Measurements from ENCODE around the gene NEIL3. TPM values are rescaled to one million over a fixed set of nuclear protein-coding genes. Genes with fewer than 3 reads are reported as not detected.

The NEIL3 gene
- total and polyA plus RNA-seq, 2 of the 8 experiments (the other 6 are each of a cell fraction or from before 2014, with no cell fraction given), result 5.5 to 11.0 TPM

DNA sequence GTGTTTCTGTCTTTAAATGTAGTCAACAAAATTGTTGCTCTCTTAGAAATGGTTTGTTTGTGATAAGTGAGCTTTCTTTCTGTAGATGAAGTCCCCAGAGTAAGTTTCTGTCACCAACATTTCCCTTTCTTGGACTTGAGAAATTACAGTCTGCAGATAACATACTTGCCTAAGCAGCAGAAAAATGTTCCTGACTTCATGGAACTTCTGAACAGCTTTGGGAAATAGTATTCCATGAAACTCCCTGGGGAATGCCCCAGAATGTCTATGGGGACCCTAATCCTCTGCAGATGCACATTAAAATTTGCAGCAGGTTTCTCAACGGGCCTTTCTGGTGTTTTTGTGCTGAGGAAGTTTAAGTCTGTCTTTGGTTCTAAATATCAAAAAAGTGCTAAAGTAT is 38.6 kb upstream of the NEIL3 start:
- H3K18ac ChIP-seq (ENCODE audit: extremely low read depth, low read length), result no peak overlapping the region
- WGBS, 2 experiments (ENCODE audit: extremely low coverage in 1 of 2, insufficient coverage in 1 of 2, insufficient read length in 1 of 2, insufficient replicate concordance in 2 of 2, low coverage in 1 of 2, low lambda C conversion rate in 2 of 2, missing lambda C conversion rate in 1 of 2), result 83% methylated on average over 1 of the region's 1 CpG; no CpG with 5 or more reads in 1 of the 2 experiments
- FAIRE-seq, result no peak
- H2BK15ac ChIP-seq (ENCODE audit: low read length), result no peak overlapping the region
- H3K27ac ChIP-seq (ENCODE audit: low read depth, low read length), result no peak overlapping the region
- DNase-seq (ENCODE audit: low read depth in 1 of 2, low spot score in 2 of 2), result no peak
- no peak overlapping the region for H3K4me2 ChIP-seq (ENCODE audit: insufficient read depth in 1 of 2, low read depth in 2 of 2, low read length in 2 of 2)
- no peak overlapping the region for H4K8ac ChIP-seq (ENCODE audit: extremely low read depth, insufficient read depth, low read length)
- no peak overlapping the region for H2BK5ac ChIP-seq (ENCODE audit: low read depth, low read length)
- H3K36me3 ChIP-seq (ENCODE audit: control insufficient read depth in 2 of 4, insufficient read depth in 4 of 4, low read length in 3 of 4), result no peaks in the 10 kb centered on the region
- no peak overlapping the region for H4K5ac ChIP-seq (ENCODE audit: insufficient read length, low read depth, low read length)
- no peaks in the 10 kb centered on the region for H3K23me2 ChIP-seq (ENCODE audit: low read depth, low read length)
- H3K9me3 ChIP-seq (ENCODE audit: insufficient read depth in 2 of 2, low read depth in 1 of 2, low read length in 1 of 2), result no peaks in the 10 kb centered on the region
- no peak overlapping the region for H2BK20ac ChIP-seq (ENCODE audit: low read length)
- H3K4me3 ChIP-seq (ENCODE audit: extremely low read depth in 1 of 4, insufficient read depth in 2 of 4, low read depth in 3 of 4, low read length in 4 of 4), result no peak overlapping the region
- POLR2A ChIA-PET (ENCODE audit: partially characterized antibody), result no interaction called here
- H2BK12ac ChIP-seq (ENCODE audit: low read depth, low read length), result no peak overlapping the region
- no peak overlapping the region for H2BK120ac ChIP-seq (replicated peaks; ENCODE audit: low read depth, low read length)
- H3K14ac ChIP-seq (ENCODE audit: insufficient read length), result no peak overlapping the region
- H4K91ac ChIP-seq (replicated peaks; ENCODE audit: insufficient read length, low read length), result no peak overlapping the region
- H3K79me1 ChIP-seq (ENCODE audit: low read depth, low read length), result no peaks in the 10 kb centered on the region
- CTCF ChIA-PET (ENCODE audit: partially characterized antibody), result no interaction called here
- H4K20me1 ChIP-seq (replicated peaks in 1 of 2; ENCODE audit: control insufficient read depth in 1 of 2, insufficient read depth in 2 of 2, low read length in 2 of 2), result no peaks in the 10 kb centered on the region
- no peaks in the 10 kb centered on the region for H3K4me1 ChIP-seq (replicated peaks in 1 of 4; ENCODE audit: control insufficient read depth in 3 of 4, insufficient read depth in 4 of 4, low read length in 3 of 4)
- H3K9ac ChIP-seq (replicated peaks in 1 of 4; ENCODE audit: extremely low read depth in 1 of 4, low read depth in 3 of 4, low read length in 3 of 4), result no peak overlapping the region
- H3K79me2 ChIP-seq (ENCODE audit: control insufficient read depth in 1 of 2, insufficient read depth in 2 of 2, low read length in 2 of 2), result no peaks in the 10 kb centered on the region
- H3K23ac ChIP-seq (ENCODE audit: insufficient read length), result no peak overlapping the region
- no peak overlapping the region for H2AK5ac ChIP-seq (ENCODE audit: low read depth, low read length)
- H3K4ac ChIP-seq (replicated peaks; ENCODE audit: insufficient read length, low read depth, low read length), result no peak overlapping the region
- H3K56ac ChIP-seq (replicated peaks; ENCODE audit: insufficient read length, low read depth, low read length), result no peak overlapping the region
- no peak overlapping the region; the same call in 1 of the 2 replicates for H2AFZ ChIP-seq (ENCODE audit: low read length)
- H3K27me3 ChIP-seq (replicated peaks in 1 of 4; ENCODE audit: control insufficient read depth in 3 of 4, extremely low read depth in 1 of 4, insufficient read depth in 3 of 4, low read length in 3 of 4), result no peaks in the 10 kb centered on the region
- TF ChIP-seq, protein P1, sequence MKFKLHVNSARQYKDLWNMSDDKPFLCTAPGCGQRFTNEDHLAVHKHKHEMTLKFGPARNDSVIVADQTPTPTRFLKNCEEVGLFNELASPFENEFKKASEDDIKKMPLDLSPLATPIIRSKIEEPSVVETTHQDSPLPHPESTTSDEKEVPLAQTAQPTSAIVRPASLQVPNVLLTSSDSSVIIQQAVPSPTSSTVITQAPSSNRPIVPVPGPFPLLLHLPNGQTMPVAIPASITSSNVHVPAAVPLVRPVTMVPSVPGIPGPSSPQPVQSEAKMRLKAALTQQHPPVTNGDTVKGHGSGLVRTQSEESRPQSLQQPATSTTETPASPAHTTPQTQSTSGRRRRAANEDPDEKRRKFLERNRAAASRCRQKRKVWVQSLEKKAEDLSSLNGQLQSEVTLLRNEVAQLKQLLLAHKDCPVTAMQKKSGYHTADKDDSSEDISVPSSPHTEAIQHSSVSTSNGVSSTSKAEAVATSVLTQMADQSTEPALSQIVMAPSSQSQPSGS (IDR thresholded peaks at IDR 0.05; ENCODE audit: low read length), result no peak
- TF ChIP-seq BRCA1 (IDR thresholded peaks at IDR 0.05; ENCODE audit: low read depth, low read length), result no peak
- TF ChIP-seq ZNF274 (IDR thresholded peaks at IDR 0.05; ENCODE audit: borderline replicate concordance, extremely low read depth, low read length), result no peak
- no peak for TF ChIP-seq POU5F1 (IDR thresholded peaks at IDR 0.05; ENCODE audit: low read depth, low read length)
- no peak for TF ChIP-seq CBX8 (IDR thresholded peaks at IDR 0.05; ENCODE audit: borderline replicate concordance, low read depth, low read length)
- TF ChIP-seq SP2 (IDR thresholded peaks at IDR 0.05; ENCODE audit: low read length), result no peak
- TF ChIP-seq ASH2L (IDR thresholded peaks at IDR 0.05; ENCODE audit: low read length), result no peak
- TF ChIP-seq SIN3A (conservative IDR thresholded peaks at IDR 0.05 in 1 of 2, IDR thresholded peaks at IDR 0.05 in 1 of 2; ENCODE audit: low read depth in 1 of 2, low read length in 2 of 2), result no peak
- TF ChIP-seq CHD2 (IDR thresholded peaks at IDR 0.05; ENCODE audit: low read length), result no peak
- TF ChIP-seq TEAD4 (IDR thresholded peaks at IDR 0.05; ENCODE audit: low read depth, low read length), result no peak
- TF ChIP-seq CEBPB (IDR thresholded peaks at IDR 0.05; ENCODE audit: low read depth, low read length), result no peak
- no peak for TF ChIP-seq SP1 (IDR thresholded peaks at IDR 0.05; ENCODE audit: low read depth, low read length)
- no peak for TF ChIP-seq POLR2AphosphoS5 (IDR thresholded peaks at IDR 0.05; ENCODE audit: low read depth, low read length)
- no peak for TF ChIP-seq JUND (IDR thresholded peaks at IDR 0.05; ENCODE audit: low read length)
- no peak for TF ChIP-seq TAF1 (IDR thresholded peaks at IDR 0.05; ENCODE audit: low read depth, low read length)

All from H1 (cell line).